HG03108 (cell line): ENCODE results near the gene ADAMTS9.

Source experiments
- ATAC-seq: cut with Tn5 transposase; IDR thresholded peaks from one replicate; pipeline ENCODE4 v1.9.1; 2021; ENCODE audit warnings: moderate library complexity; ENCODE audit not compliant: unreplicated experiment

ADAMTS9 gene

DNA sequence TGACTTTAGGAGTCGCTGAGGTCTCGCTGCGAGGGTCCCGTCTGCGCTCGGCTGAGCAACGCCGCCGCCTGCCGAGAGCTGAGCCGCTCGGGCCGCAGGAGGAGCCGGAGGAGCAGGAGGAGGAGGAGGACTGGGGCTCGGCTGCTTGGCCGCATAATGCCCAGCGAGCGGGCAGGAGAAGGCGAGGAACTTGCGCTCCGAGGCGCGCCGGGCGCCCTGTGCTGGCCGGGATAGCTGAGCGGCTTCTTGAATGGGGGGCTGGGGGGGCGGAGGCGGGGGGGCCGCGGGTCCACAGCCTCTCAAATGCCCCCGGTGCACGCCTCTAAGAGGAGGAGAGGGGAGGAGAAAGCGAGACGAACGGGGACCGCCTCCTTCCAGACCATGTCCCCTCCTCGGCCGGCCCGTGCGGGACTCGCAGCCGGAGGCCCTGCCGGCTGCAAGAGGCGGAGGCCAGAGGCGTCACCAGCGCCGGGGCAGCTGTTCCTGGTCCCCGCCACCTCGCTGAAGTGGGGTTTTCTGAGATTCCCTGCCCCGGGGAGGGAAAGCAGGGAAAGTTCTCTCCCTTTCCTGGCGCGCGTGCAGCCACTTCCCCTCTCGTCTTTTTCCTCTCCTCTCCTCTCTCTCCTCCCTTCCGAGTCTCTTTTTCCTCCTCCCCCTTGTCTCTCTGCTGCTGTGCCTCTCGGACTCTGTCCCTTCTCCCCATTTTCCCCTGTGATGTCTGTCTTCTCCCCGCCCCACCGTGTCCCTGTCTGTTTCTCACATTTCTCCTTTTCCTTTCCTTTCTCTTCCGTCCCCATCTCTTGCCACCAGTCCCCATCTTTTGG is at the start of gene ADAMTS9:
Gene ADAMTS9, minus strand, starts transcription at position 220 of the 824 bp plus-strand sequence. CDS start 343 bp downstream, outside the sequence.
- ATAC-seq, result no peak

DNA sequence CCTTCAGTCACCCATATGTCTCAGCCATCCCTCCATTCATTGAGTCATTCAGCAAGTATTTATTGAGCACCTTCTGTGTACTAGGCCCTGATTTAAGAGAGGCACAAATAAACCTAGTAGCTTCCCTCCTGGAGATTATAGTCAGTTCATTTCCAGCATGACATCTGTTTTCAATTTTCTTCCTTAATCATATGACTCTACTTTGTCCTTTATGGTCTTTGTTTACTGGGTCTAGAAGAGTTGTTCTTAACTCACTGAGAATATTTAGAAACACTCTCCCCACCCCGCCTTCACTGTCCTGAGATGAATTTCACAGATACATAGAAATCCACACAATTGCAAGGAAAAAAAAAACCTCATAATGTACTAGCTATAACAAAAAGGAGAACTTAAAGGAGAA is 44.8 kb upstream of the ADAMTS9 start:
- ATAC-seq, result no peak

DNA sequence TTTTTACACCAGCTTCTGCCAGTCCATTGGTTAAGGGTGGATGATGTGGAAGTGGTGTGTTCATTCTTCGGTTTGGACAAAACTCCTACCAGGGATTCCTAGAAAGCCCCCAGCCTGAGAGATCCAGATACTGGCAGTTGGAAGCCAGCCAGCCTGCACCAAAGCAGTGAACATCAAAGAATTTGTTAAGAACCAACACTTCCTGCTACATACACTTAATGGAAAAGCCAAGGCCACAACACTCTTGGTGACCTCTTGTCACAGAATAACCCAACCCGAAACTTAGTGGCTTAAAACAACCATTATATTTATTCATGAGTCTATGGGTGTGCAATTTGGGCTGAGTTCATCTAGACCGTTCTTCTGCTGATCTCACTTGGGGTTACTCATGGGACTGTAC is 42.9 kb upstream of the ADAMTS9 start:
- no peak for ATAC-seq

GRCh38 chr3:64728994-64729393 is 41.2 kb upstream of the ADAMTS9 start:
- no peak for ATAC-seq

GRCh38 chr3:64728428-64728827 is 40.6 kb upstream of the ADAMTS9 start:
- no peak for ATAC-seq

DNA sequence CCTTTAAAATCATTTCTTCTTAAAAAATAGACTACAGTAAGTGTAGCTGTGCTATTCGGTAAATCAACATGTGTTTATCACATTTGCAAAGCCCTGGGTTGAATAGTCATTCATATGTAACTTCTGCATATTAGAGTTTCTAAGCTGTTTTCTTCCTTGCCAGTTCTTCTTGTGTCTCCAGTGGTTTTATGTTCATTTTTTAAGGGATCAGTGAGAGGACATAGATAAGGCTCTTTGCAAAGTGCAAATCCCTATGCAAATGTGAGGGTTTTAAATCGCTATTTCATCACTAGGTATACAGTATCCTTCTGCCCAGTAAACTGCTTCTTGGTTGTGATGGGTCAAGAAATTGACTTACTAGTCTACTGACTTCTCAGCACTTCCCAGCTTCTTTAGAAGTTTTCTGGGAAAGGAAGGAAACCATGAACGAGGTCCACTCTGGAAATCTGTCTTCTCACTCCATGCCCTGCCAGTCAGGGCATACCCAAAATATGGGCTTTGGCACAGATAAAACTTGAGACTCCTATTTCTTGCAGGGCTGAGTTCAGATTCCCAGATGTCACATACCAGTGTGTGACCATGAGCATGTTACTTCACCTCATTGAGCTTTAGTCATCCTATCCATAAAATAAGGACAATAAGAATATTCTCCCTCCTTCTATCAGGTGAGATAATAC is 38.8 kb upstream of the ADAMTS9 start:
- ATAC-seq, result no peak

- no peak for ATAC-seq
Measured at GRCh38 chr3:64718976-64719375, 31.2 kb upstream of the ADAMTS9 start.

DNA sequence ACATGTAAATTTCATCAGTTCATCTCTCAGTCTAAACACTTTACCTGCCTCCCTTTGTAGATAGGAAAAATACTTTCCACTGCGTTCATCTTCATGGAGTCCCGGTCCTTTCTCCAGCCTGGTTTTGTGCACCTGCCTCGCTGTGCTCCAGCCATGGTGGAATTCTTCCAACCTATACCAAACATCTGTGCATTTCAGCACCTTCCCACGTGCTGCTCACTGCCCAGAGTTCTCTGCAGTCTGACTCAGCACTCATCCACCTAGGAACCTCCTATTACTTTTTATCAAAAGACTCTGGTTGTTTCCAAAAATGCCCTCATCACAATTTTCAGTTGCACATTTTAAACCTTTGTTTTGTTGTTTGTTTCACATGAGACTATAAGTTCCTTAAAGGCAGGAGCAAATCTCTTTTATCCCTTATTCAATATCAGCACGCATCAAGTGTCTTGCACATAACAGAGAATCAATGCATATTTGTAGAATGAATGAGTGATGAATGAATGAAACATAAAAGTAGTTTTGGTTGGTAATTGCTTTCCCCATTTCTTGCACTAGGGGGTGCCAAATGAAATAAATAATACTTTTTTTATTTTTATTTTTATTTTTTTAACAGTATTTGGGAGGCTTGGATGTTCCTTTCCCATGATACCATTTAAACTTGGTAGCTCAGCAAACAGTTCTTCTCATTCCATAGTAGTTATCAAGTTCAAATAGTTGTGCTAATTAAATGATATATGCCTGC is 30.2 kb upstream of the ADAMTS9 start:
- no peak for ATAC-seq

- no peak for ATAC-seq
Measured at GRCh38 chr3:64717411-64717810, 29.6 kb upstream of the ADAMTS9 start.

- ATAC-seq, result no peak
Measured at GRCh38 chr3:64716110-64716710, 28.4 kb upstream of the ADAMTS9 start.

DNA sequence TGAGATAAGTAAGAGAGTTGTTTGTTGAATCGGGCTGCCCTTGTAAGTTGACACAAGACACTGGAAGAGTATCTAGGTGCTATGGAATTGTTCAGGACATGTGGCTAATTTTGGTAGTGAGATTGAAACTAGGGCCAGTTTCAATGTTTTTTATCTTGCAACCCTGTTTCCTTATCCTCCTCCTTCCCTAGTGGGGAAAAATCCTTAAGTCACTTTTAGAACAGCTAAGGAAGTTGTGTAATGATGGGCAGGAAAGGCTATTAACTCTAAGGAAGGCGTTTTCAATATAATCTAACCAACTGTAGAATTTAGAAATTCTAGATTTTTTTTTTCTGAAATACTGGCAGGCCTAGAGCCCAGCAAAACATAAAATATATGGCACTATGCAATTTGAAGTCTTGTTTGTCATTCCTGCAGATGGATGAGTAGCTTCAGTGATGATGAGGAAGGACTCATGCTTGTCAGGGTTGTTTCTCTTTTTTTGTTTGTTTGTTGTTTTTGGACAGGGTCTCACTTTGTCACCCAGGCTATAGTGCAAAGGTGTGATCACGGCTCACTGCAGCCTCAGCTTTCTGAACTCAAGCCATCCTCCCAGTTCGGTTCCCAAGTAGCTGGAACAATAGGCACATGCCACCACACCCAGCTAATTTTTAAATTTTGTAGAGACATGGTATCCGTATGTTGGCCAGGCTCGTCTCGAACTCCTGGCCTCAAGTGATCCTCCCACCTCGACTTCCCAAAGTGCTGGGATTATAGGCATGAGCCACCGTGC is 27.6 kb upstream of the ADAMTS9 start:
- no peak for ATAC-seq

DNA sequence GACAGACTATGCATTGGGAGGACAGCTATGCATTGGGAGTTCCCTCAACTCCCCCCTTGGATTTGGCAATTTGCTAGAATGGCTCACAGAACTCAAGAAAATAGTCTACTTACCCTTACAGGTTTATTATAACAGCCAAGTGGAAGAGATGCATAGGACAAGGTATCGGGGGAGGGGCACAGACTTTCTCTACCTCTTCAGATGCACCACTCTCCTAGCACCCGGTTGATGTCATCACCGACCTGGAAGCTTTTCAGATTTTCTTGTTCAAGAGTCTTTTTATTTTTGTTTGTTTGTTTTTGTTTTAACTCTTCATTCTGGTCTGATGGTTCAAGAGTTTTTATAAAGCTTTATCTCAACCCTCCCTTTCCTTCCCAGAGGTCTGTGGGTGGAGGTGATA is 20.7 kb upstream of the ADAMTS9 start:
- no peak for ATAC-seq

DNA sequence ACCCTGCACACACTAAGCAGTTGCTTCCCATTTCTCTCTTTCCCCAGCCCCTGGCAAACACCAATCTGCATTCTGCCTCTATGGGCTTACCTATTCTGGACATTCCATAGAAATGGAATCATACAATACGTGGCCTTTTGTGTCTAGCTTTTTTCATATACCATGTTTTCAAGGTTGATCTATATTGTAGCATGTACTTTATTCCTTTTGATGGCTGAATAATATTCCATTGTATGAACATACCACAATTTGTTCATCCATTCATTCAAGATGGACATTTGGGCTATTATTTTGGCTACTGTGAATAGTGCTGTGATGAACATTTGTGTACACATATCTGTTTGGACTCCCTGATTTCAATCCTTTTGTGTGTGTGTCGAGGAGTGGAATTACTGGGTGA is 18.1 kb upstream of the ADAMTS9 start:
- ATAC-seq, result no peak

- no peak for ATAC-seq
Measured at GRCh38 chr3:64696896-64697295, 9.1 kb upstream of the ADAMTS9 start.

DNA sequence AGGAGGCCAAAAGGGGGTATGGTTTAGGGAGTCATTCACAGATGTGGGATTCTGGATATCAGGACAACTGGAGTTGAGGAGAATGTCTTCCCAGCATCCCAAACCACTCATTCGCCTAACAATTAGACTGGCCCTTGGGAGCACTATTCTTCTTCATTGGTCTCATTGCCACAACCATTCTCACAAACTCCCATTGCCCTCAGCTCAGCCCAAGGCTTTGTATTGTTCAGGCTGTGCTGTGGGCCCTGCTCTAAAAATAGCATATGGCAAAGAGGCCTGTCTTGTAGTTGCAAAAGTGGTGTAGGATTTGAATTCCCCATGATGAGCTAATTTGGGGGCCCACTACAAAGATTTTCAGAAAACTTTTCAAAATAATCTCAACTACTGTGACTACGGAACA is 6.3 kb upstream of the ADAMTS9 start:
- ATAC-seq, result no peak

- ATAC-seq, result no peak
Measured at GRCh38 chr3:64693031-64693430, 5.2 kb upstream of the ADAMTS9 start.

DNA sequence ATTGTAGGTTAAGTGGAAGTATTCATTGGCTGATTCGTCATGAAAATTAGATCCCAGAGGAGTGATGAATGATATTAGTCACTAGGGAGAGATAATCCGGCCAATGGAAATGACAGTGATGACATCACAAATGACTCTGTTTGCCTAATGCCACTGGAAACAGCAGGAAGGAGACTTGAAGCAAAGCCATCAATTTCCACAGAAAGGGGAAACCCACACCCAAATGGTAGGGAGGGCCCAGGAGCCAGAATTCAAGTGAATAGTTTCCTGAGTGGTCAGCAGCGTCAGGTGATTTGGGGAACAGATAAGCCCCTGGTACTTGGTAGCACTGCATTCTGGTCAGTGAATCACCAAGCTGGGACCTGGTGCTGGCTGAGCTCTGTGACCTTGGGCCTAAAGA is 3.3 kb upstream of the ADAMTS9 start:
- ATAC-seq, result no peak

- no peak for ATAC-seq
Measured at GRCh38 chr3:64687086-64687780, 567 bp downstream of the ADAMTS9 start.

GRCh38 chr3:64686446-64686908 is 1.3 kb downstream of the ADAMTS9 start:
- no peak for ATAC-seq
